ENCODE results near the gene UBTF.

The UBTF gene

GRCh38 chr17:44258811-44259351 is 39.4 kb upstream of the UBTF start:
- TF ChIP-seq EZH2phosphoT487 (IDR thresholded peaks at IDR 0.05; ENCODE audit: low read depth), result no peak
- TF ChIP-seq, protein P1, sequence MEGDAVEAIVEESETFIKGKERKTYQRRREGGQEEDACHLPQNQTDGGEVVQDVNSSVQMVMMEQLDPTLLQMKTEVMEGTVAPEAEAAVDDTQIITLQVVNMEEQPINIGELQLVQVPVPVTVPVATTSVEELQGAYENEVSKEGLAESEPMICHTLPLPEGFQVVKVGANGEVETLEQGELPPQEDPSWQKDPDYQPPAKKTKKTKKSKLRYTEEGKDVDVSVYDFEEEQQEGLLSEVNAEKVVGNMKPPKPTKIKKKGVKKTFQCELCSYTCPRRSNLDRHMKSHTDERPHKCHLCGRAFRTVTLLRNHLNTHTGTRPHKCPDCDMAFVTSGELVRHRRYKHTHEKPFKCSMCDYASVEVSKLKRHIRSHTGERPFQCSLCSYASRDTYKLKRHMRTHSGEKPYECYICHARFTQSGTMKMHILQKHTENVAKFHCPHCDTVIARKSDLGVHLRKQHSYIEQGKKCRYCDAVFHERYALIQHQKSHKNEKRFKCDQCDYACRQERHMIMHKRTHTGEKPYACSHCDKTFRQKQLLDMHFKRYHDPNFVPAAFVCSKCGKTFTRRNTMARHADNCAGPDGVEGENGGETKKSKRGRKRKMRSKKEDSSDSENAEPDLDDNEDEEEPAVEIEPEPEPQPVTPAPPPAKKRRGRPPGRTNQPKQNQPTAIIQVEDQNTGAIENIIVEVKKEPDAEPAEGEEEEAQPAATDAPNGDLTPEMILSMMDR (IDR thresholded peaks at IDR 0.05; ENCODE audit: low read depth, low read length), result no peak
- no peak overlapping the region for H3K4me2 ChIP-seq (ENCODE audit: low read length)
- no peak overlapping the region for H3K27ac ChIP-seq (ENCODE audit: low read length)
- no peak overlapping the region for H2AFZ ChIP-seq (ENCODE audit: low read depth, low read length)
- no peaks in the 10 kb centered on the region for H3K27me3 ChIP-seq (ENCODE audit: low read depth, low read length)
- H3K4me1 ChIP-seq (ENCODE audit: low read length), result no peaks in the 10 kb centered on the region
- no peaks in the 10 kb centered on the region for H3K9me3 ChIP-seq (ENCODE audit: insufficient read depth, low read length)
- H3K36me3 ChIP-seq (replicated peaks; ENCODE audit: low read depth, low read length), result no peaks in the 10 kb centered on the region
- no peaks in the 10 kb centered on the region for H4K20me1 ChIP-seq (ENCODE audit: insufficient read depth, low read length)
- no peak overlapping the region for H3K4me3 ChIP-seq (ENCODE audit: low read length)
- no peaks in the 10 kb centered on the region for H3K79me2 ChIP-seq (ENCODE audit: low read length)
- H3K9ac ChIP-seq (ENCODE audit: low read length), result no peak overlapping the region

DNA sequence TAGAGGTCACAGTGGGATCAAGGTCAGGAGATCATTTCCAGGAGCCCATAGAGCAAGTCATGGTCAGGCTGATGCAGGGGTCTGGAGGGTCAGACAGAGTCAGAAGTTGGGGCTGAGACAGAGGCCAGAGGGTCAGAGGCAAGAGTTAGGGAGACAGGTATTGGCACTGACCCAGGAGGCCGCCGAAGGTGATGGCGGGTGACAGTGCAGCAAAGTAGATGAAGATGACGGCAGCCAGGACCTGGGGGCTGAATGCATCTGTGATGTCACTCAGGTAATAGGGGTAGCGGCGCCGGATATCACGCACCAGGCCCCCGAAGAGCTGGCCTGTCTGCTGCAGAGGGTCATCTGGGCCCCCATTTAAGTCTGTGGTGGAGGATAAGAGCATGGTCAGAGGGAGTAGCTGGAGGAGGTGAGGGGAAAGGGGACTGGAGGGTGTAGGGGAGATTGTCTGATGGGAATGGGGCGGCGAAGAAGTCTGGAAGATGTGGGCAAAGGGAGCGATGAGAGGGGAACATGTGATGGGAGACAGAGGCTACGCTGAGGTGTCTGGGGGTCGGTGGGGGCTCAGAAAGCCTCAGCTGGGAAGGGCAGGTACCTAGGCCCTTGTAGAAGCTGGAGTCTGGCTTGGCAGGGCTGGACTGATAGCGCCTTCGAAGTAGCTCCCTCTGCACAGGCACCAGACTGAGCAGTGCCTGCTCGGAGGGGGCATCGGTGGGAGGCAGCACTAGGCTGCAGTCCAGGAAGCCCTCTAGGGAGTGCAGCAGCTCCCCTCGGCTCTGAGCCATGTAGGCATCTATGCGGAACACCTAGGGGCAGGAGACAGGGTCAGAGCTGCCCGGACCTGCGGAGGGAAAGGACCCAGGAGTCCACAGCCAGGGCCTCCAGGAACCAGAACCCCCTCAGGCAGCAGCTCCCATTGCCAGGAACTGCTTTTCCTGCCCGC is 38.6 kb upstream of the UBTF start:
- Histone ChIP-seq H3K9ac (ENCODE audit: low read length) (no peak overlapping the region), H4K20me1 (ENCODE audit: insufficient read depth, low read length) (no peaks in the 10 kb centered on the region), H3K79me2 (ENCODE audit: low read length) (no peaks in the 10 kb centered on the region), H3K4me2 (ENCODE audit: low read length) (no peak overlapping the region), H3K36me3 (replicated peaks; ENCODE audit: low read depth, low read length) (no peaks in the 10 kb centered on the region), H3K4me1 (ENCODE audit: low read length) (no peaks in the 10 kb centered on the region), H3K4me3 (ENCODE audit: low read length) (no peak overlapping the region), H3K9me3 (ENCODE audit: insufficient read depth, low read length) (no peaks in the 10 kb centered on the region), H2AFZ (ENCODE audit: low read depth, low read length) (no peak overlapping the region), H3K27me3 (ENCODE audit: low read depth, low read length) (no peaks in the 10 kb centered on the region), H3K27ac (ENCODE audit: low read length) (no peak overlapping the region)
- no peak for TF ChIP-seq EZH2phosphoT487 (IDR thresholded peaks at IDR 0.05; ENCODE audit: low read depth)
- TF ChIP-seq, protein P1 (IDR thresholded peaks at IDR 0.05; ENCODE audit: low read depth, low read length), result no peak

DNA sequence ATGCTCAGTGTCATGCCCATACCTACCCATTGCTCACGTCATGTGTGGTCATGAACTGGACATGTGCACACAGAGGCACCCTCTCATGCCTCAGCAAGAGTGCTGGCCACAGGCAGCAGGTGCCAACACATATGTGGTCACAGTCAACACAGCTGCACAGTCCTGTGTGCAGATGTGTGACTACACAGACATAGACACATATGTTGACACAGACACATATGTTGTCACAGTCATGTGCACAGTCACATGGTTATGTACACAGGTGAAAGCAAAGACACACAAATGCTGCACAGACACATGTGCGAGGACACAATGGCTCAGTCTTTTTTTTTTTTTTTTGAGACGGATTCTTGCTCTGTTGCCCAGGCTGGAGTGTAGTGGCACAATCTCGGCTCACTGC is 37.2 kb upstream of the UBTF start:
- H3K9me3 ChIP-seq (ENCODE audit: insufficient read depth, low read length), result no peaks in the 10 kb centered on the region
- no peak overlapping the region for H3K4me3 ChIP-seq (ENCODE audit: low read length)
- no peaks in the 10 kb centered on the region for H3K79me2 ChIP-seq (ENCODE audit: low read length)
- H3K27me3 ChIP-seq (ENCODE audit: low read depth, low read length), result no peaks in the 10 kb centered on the region
- H3K27ac ChIP-seq (ENCODE audit: low read length), result no peak overlapping the region
- H3K9ac ChIP-seq (ENCODE audit: low read length), result no peak overlapping the region
- no peaks in the 10 kb centered on the region for H4K20me1 ChIP-seq (ENCODE audit: insufficient read depth, low read length)
- no peak overlapping the region for H2AFZ ChIP-seq (ENCODE audit: low read depth, low read length)
- H3K36me3 ChIP-seq (replicated peaks; ENCODE audit: low read depth, low read length), result no peaks in the 10 kb centered on the region
- no peaks in the 10 kb centered on the region for H3K4me1 ChIP-seq (ENCODE audit: low read length)
- TF ChIP-seq, protein P1 (IDR thresholded peaks at IDR 0.05; ENCODE audit: low read depth, low read length), result no peak
- TF ChIP-seq EZH2phosphoT487 (IDR thresholded peaks at IDR 0.05; ENCODE audit: low read depth), result no peak
- no peak overlapping the region for H3K4me2 ChIP-seq (ENCODE audit: low read length)

DNA sequence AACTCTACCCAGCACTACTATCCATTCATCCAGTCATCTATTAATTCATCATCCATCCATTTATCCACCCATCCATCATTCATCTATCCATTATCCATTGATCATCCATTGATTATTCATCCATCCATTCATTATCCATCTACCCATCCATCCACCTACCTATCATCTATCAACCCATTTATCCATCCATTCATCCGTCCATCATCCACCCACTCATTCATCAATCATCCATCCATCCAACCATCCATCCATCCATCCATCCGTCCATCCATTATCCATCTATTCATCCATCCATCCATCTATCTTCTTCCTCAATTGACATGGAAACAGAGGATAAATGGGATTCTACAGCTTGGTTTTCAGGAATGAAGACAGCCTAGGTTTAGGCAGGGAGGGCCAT is 36.4 kb upstream of the UBTF start:
- Histone ChIP-seq H3K36me3 (replicated peaks; ENCODE audit: low read depth, low read length) (no peaks in the 10 kb centered on the region), H3K27me3 (ENCODE audit: low read depth, low read length) (no peaks in the 10 kb centered on the region), H3K9ac (ENCODE audit: low read length) (no peak overlapping the region), H3K4me1 (ENCODE audit: low read length) (no peaks in the 10 kb centered on the region), H2AFZ (ENCODE audit: low read depth, low read length) (no peak overlapping the region), H3K4me2 (ENCODE audit: low read length) (no peak overlapping the region), H3K4me3 (ENCODE audit: low read length) (no peak overlapping the region), H3K79me2 (ENCODE audit: low read length) (no peaks in the 10 kb centered on the region), H4K20me1 (ENCODE audit: insufficient read depth, low read length) (no peaks in the 10 kb centered on the region), H3K27ac (ENCODE audit: low read length) (no peak overlapping the region), H3K9me3 (ENCODE audit: insufficient read depth, low read length) (no peaks in the 10 kb centered on the region)
- TF ChIP-seq EZH2phosphoT487 (IDR thresholded peaks at IDR 0.05; ENCODE audit: low read depth), result no peak
- TF ChIP-seq, protein P1 (IDR thresholded peaks at IDR 0.05; ENCODE audit: low read depth, low read length), result no peak

All from OCI-LY3 (cell line).